T-helper 1 cell (primary cell): ENCODE measurements around the gene SARDH.
"Not testable (repeated sequence)": the region's sequence is repeated elsewhere in the genome, so short reads cannot be mapped to it uniquely, and the experiment has no call there.

Source experiments
- DNase-seq, 5 donors: peaks; one replicate each; pipeline ENCODE4 v3.0.0-alpha.2; 2012 to 2020

Gene SARDH

GRCh38 chr9:133641861-133642595 is 96.1 kb downstream of the SARDH start:
- DNase-seq, result no peak

GRCh38 chr9:133641396-133641655 is 96.8 kb downstream of the SARDH start:
- DNase-seq, result no peak

- no peak for DNase-seq
Observed at GRCh38 chr9:133640580-133641395, 97.4 kb downstream of the SARDH start.

- DNase-seq, result no peak
Observed at GRCh38 chr9:133640160-133640559, 98.0 kb downstream of the SARDH start.

- no peak for DNase-seq
Observed at GRCh38 chr9:133639613-133640012, 98.5 kb downstream of the SARDH start.

- no peak for DNase-seq
Observed at GRCh38 chr9:133638711-133639110, 99.4 kb downstream of the SARDH start.

GRCh38 chr9:133638076-133638475 is 100.1 kb downstream of the SARDH start:
- DNase-seq, result no peak

GRCh38 chr9:133637451-133638055 is 100.6 kb downstream of the SARDH start:
- no peak for DNase-seq

- DNase-seq, result no peak
Observed at GRCh38 chr9:133636902-133637301, 101.2 kb downstream of the SARDH start.

GRCh38 chr9:133635533-133636531 is 102.3 kb downstream of the SARDH start, which contains the start of gene DBH:
DBH (plus strand) TSS chr9:133636363; CDS start chr9:133636372, 9 bp downstream.
- no peak for DNase-seq

GRCh38 chr9:133635098-133635497 is 103.1 kb downstream of the SARDH start:
- DNase-seq, result no peak

- no peak for DNase-seq
Observed at GRCh38 chr9:133634081-133634691, 104.0 kb downstream of the SARDH start.

- no peak for DNase-seq
Observed at GRCh38 chr9:133633681-133634080, 104.5 kb downstream of the SARDH start.

- DNase-seq, result no peak
Observed at GRCh38 chr9:133632806-133633680, 105.1 kb downstream of the SARDH start.

GRCh38 chr9:133631111-133631510 is 107.0 kb downstream of the SARDH start:
- no peak for DNase-seq

GRCh38 chr9:133629221-133630110 is 108.7 kb downstream of the SARDH start:
- no peak for DNase-seq

- no peak for DNase-seq
Observed at GRCh38 chr9:133628766-133629165, 109.4 kb downstream of the SARDH start.

GRCh38 chr9:133627341-133627740 is 110.8 kb downstream of the SARDH start:
- no peak for DNase-seq

GRCh38 chr9:133626008-133626407 is 112.1 kb downstream of the SARDH start:
- DNase-seq, result not testable (repeated sequence)

GRCh38 chr9:133622555-133622954 is 115.6 kb downstream of the SARDH start:
- no peak for DNase-seq
